A673 (cell line): Measurements from ENCODE around the gene URI1. TPM values are rescaled to one million over a fixed set of nuclear protein-coding genes. Genes with fewer than 3 reads are reported as not detected.

Experiments
- BruUV-seq: library from RNA; stranded (reverse); fragments of 400-500 nt; replicated peaks from 2 replicates; lab custom pipeline; 2021; lab: Mats Ljungman, UMichigan
- CTCF ChIA-PET: fragments of 300-600 bp; sonication (Branson Sonifier 250); formaldehyde crosslinking; loops from one replicate; lab custom pipeline; 2022; ENCODE audit warnings: antibody characterized with exemption; lab: Charles Lee
- POLR2A ChIA-PET: fragments of 300-600 bp; sonication (Branson Sonifier 250); formaldehyde crosslinking; loops from one replicate; lab custom pipeline; 2022; ENCODE audit warnings: antibody characterized with exemption; ENCODE audit not compliant: low non-redundant PET; lab: Charles Lee
- DNase-seq: peaks from one replicate; pipeline ENCODE4 v3.0.0-alpha.2; 2015; ENCODE audit warnings: low spot score
- H3K27ac ChIP-seq: fragments of 200-600 bp; sonication (generic); 2 replicates; pipeline ENCODE4 v1.5.1; 2016; ENCODE audit warnings: mixed run types, low read depth, mild to moderate bottlenecking, mixed read lengths, antibody characterized with exemption, low read length; ENCODE audit not compliant: poor library complexity, severe bottlenecking
- H3K27me3 ChIP-seq: fragments of 200-600 bp; sonication (generic); replicated peaks from 2 replicates; pipeline ENCODE4 v1.6.1; 2017; ENCODE audit warnings: mixed run types, low read depth, mild to moderate bottlenecking, mixed read lengths, antibody characterized with exemption, low read length; ENCODE audit not compliant: insufficient read depth, poor library complexity
- H3K36me3 ChIP-seq: fragments of 200-600 bp; sonication (generic); 2 replicates; pipeline ENCODE4 v1.6.1; 2016; ENCODE audit warnings: mixed run types, mild to moderate bottlenecking, mixed read lengths, antibody characterized with exemption, low read length; ENCODE audit not compliant: insufficient read depth, poor library complexity, severe bottlenecking
- H3K4me1 ChIP-seq: fragments of 200-600 bp; sonication (generic); 2 replicates; pipeline ENCODE4 v1.6.1; 2017; ENCODE audit warnings: mixed run types, mild to moderate bottlenecking, mixed read lengths, antibody characterized with exemption, low read length; ENCODE audit not compliant: insufficient read depth, poor library complexity, severe bottlenecking
- H3K4me3 ChIP-seq: fragments of 200-600 bp; sonication (generic); 2 replicates; pipeline ENCODE4 v1.5.1; 2016; ENCODE audit warnings: low read depth, mixed run types, mild to moderate bottlenecking, mixed read lengths, low read length; ENCODE audit not compliant: poor library complexity, severe bottlenecking
- H3K9me3 ChIP-seq: fragments of 200-600 bp; sonication (generic); 2 replicates; pipeline ENCODE4 v1.6.1; 2016; ENCODE audit warnings: mixed run types, low read depth, mild to moderate bottlenecking, mixed read lengths, antibody characterized with exemption, low read length; ENCODE audit not compliant: poor library complexity, severe bottlenecking
- EZH2 ChIP-seq: fragments of 200-600 bp; sonication (generic); IDR thresholded peaks from 2 replicates; pipeline ENCODE4 v1.6.1; 2017; ENCODE audit warnings: borderline replicate concordance, low read depth, mild to moderate bottlenecking, mixed read lengths, antibody characterized with exemption, low read length; ENCODE audit not compliant: poor library complexity, severe bottlenecking
- intact Hi-C: fragments of 100-400 bp; cut with micrococcal nuclease; formaldehyde crosslinking; loops from one replicate; pipeline ENCODE4 v1.10.0; 2022; ENCODE audit not compliant: unreplicated experiment
- total RNA-seq: library from RNA; stranded (reverse); gene quantifications from 2 replicates; pipeline ENCODE4 v1.2.3, GENCODE V29; 2021
- TF ChIP-seq, protein P1 (sequence below): fragments of 300-800, 200-600 bp; sonication (generic); conservative IDR thresholded peaks from 2 replicates; pipeline ENCODE4 v1.5.1; 2017; ENCODE audit warnings: low read depth, mild to moderate bottlenecking, antibody characterized with exemption, low read length, moderate library complexity, mixed read lengths

URI1 gene
- total RNA-seq, 1 experiment from 2014 or later, result 93.0 TPM

DNA sequence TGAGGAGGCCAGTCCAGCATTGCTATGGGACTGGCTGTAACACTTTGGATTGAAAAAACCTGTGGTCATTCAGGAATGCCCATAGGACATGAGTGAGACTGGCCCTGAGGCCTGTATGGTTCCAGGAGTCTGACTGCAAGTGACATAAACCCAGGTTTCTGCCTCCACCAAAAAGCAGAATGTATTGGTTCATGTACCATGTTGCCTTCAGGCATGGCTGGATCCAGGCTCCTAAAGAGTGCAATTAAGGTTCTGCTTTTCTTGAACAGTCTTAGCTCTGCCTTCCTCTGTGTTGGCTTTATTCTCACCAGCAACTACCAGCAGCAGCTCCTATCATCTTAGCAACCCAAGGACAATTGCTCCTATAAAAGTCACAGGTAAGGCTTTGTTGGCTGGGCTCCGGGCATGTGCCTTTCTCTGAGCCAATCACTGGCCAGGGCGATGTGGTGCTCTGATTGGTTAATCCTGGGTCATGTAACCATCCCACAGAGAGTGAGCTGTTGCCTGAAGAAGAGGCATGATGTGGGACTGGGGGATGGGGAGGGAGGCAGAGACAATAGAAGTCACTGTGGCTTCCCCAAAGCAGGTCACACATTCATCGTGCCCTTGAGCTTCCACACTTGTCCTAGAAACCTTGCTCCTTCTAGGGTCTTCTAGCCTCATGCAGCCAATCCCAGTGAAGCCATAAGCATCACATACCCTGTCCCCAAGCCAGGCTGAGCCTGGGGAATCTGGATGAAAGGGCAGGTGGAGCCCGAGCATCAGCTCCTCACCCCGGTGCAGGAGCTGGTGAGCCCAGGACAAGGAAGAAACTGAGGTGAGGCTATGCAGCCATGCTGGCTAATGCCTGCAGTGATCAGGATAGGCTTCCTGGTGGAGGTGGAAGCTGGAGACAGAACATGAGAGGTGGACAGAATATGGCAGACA, 123.9 kb downstream of the URI1 start:
- DNase-seq, result no peak
- CTCF ChIA-PET, result no interaction called here

More for the DNA sequence above, 123.9 kb downstream of the URI1 start:
- BruUV-seq, result no TSS peak
- H3K27ac ChIP-seq, result no peak overlapping the region
- intact Hi-C loops, result no loop called here
- no peak for TF ChIP-seq EZH2
- TF ChIP-seq, protein P1, sequence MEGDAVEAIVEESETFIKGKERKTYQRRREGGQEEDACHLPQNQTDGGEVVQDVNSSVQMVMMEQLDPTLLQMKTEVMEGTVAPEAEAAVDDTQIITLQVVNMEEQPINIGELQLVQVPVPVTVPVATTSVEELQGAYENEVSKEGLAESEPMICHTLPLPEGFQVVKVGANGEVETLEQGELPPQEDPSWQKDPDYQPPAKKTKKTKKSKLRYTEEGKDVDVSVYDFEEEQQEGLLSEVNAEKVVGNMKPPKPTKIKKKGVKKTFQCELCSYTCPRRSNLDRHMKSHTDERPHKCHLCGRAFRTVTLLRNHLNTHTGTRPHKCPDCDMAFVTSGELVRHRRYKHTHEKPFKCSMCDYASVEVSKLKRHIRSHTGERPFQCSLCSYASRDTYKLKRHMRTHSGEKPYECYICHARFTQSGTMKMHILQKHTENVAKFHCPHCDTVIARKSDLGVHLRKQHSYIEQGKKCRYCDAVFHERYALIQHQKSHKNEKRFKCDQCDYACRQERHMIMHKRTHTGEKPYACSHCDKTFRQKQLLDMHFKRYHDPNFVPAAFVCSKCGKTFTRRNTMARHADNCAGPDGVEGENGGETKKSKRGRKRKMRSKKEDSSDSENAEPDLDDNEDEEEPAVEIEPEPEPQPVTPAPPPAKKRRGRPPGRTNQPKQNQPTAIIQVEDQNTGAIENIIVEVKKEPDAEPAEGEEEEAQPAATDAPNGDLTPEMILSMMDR, result no peak
- no peaks in the 10 kb centered on the region for H3K4me1 ChIP-seq
- H3K9me3 ChIP-seq, result no peaks in the 10 kb centered on the region
- POLR2A ChIA-PET, result interaction anchor here (0.6 kb wide), 1 partner anchor 21 kb away, joined by 3 read pairs; no protein-coding TSS in a partner anchor
- no peaks in the 10 kb centered on the region for H3K36me3 ChIP-seq
- no peak overlapping the region for H3K4me3 ChIP-seq
- no peaks in the 10 kb centered on the region for H3K27me3 ChIP-seq

Other genes with a start within 250 kb of the URI1 start
- 26.8 and 28.6 TPM in 2 replicates for gene C19orf12, start 227.0 kb upstream of the URI1 start, total RNA-seq
- gene CCNE1, start 130.2 kb upstream of the URI1 start, total RNA-seq, result 8.9 and 12.0 TPM in 2 replicates